ENCODE results near the gene MEG3. TPM values are rescaled to one million over a fixed set of nuclear protein-coding genes. Genes with fewer than 3 reads are reported as not detected.

The MEG3 gene
- total and polyA plus RNA-seq, 9 of the 15 experiments (the other 6 are each of a cell fraction or from before 2014, with no cell fraction given) = 0.10 to 5.3 (median 1.0) TPM; not detected in 1

- 53% methylated on average over 19 of the region's 26 CpGs for WGBS (ENCODE audit: insufficient coverage, low coverage, missing lambda C conversion rate)
- POLR2A ChIA-PET = interaction anchor here (0.6 kb wide), 1 partner anchor 17 kb away, joined by 5 read pairs; no protein-coding TSS in a partner anchor
- TF ChIP-seq ZNF830 (CRISPR knock-in tag; IDR thresholded peaks at IDR 0.05) (no peak), MED1 (CRISPR knock-in tag; IDR thresholded peaks at IDR 0.05; ENCODE audit: borderline replicate concordance) (no peak), SRF (CRISPR knock-in tag; IDR thresholded peaks at IDR 0.05) (no peak), ZNF174 (CRISPR knock-in tag; IDR thresholded peaks at IDR 0.05) (no peak), TRIM28 (IDR thresholded peaks at IDR 0.05) (no peak), L3MBTL2 (IDR thresholded peaks at IDR 0.05) (no peak), ZNF184 (CRISPR knock-in tag; IDR thresholded peaks at IDR 0.05) (no peak), DEAF1 (CRISPR knock-in tag; IDR thresholded peaks at IDR 0.05) (no peak), HMG20A (CRISPR knock-in tag; conservative IDR thresholded peaks at IDR 0.05) (no peak), RBM17 (IDR thresholded peaks at IDR 0.05; ENCODE audit: borderline replicate concordance, low read depth, low read length) (no peak), ZNF277 (CRISPR knock-in tag; IDR thresholded peaks at IDR 0.05; ENCODE audit: borderline replicate concordance) (no peak), ZNF592 (IDR thresholded peaks at IDR 0.05) (no peak), BMI1 (IDR thresholded peaks at IDR 0.05; ENCODE audit: low read length) (no peak), RBFOX2 (IDR thresholded peaks at IDR 0.05; ENCODE audit: low read depth, low read length) (no peak), RBM34 (IDR thresholded peaks at IDR 0.05; ENCODE audit: borderline replicate concordance, insufficient read depth, low read length) (no peak), HLTF (IDR thresholded peaks at IDR 0.05) (no peak)
These were observed 11.3 kb downstream of the MEG3 start for GRCh38 chr14:100836941-100837804.

More at GRCh38 chr14:100836941-100837804, 11.3 kb downstream of the MEG3 start:
- no TSS peak for BruUV-seq (replicated peaks)
- H3K27ac ChIP-seq (ENCODE audit: extremely low read depth, low read depth, low read length) = no peak overlapping the region
- H3K27me3 ChIP-seq (ENCODE audit: control insufficient read depth in 2 of 2, insufficient read depth in 2 of 2, low read length in 2 of 2) = no peaks in the 10 kb centered on the region
- intact Hi-C loops (cut with micrococcal nuclease) (no loop called here), in situ Hi-C loops (cut with MboI) (no loop called here)
- CTCF ChIA-PET (ENCODE audit: low intra/inter-chr PET ratio) = no interaction called here
- H2AFZ ChIP-seq (ENCODE audit: low read depth, low read length) = no peak overlapping the region
- no peak for DNase-seq (ENCODE audit: extremely low read depth in 1 of 4, low spot score in 3 of 4)
- no peaks in the 10 kb centered on the region for H3K36me3 ChIP-seq (ENCODE audit: control insufficient read depth, insufficient read depth, low read length)
- H3K4me2 ChIP-seq (ENCODE audit: insufficient read depth, low read length) = no peak overlapping the region
- no peaks in the 10 kb centered on the region for H3K79me2 ChIP-seq (ENCODE audit: control insufficient read depth, insufficient read depth, low read length)
- no peaks in the 10 kb centered on the region; the same call in 1 of the 2 replicates for H4K20me1 ChIP-seq (replicated peaks; ENCODE audit: control insufficient read depth, insufficient read depth, low read length)
- peaks cover 0 to 33% of the 10 kb centered on the region in 2 experiments; a peak in 3 of 5 replicates for H3K4me1 ChIP-seq (replicated peaks in 1 of 2; ENCODE audit: control insufficient read depth in 2 of 2, insufficient read depth in 2 of 2, low read length in 2 of 2)
- H3K9me3 ChIP-seq (replicated peaks; ENCODE audit: control insufficient read depth, insufficient read depth, low read depth, low read length) = no peaks in the 10 kb centered on the region
- ATAC-seq = no peak
- H3K4me3 ChIP-seq = no peak overlapping the region
- H3K9ac ChIP-seq (ENCODE audit: insufficient read depth in 1 of 2, low read depth in 2 of 2, low read length in 2 of 2) = no peak overlapping the region
- FAIRE-seq = no peak
- no peaks in the 10 kb centered on the region for H3K9me1 ChIP-seq (ENCODE audit: control insufficient read depth, insufficient read depth, low read length)

Measured in K562 (cell line).